Measurements from ENCODE around the gene DIS3L2. TPM values are rescaled to one million over a fixed set of nuclear protein-coding genes. Genes with fewer than 3 reads are reported as not detected.

Gene DIS3L2
- total RNA-seq, 1 experiment from 2014 or later: 21.5 TPM

DNA sequence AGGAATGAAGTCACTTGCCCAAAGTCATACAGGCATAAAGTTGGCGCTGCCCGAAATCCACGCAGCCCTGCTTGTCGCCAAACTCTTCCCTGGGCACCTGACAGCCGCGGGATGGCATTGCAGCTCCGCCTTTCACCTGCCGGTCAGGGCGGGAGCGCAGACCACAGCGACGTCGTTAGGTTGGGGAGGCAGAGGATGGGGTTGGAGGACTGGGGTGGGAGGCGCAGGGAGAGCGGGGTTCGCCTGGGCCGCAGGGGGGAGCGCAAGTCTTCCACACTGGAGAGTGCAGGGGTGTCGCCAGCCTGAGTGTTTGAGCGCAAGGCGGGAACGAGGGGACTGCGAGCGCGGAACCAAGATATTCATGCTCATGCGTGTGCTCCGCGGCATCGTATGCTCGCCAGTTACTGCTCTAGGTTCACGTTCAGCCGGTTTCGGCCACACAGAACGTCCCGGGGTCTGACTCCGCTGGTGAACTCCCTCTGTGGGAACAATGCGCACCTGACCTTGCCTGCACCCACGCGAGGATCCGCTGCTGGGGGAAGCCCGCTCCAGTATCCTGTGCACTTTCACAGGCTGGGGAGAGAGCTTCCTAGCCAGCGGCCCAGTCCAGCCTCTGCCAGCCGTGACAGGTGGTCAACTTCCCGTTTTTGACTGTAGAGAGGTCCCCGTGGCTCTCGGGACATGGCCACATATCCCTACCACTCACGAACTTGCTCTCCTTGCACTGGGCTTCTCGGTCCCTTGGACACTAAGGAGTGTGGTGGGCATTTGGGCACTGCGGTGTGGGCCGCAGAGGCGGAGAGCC, 34.5 kb upstream of the DIS3L2 start:
- DNase-seq (ENCODE audit: low read depth, low spot score): no peak
- in situ Hi-C loops (cut with HindIII; ENCODE audit: low pct_unique_long_range_greater_than_20kb, low sequenced_read_pairs): no loop called here

- in situ Hi-C loops (cut with HindIII; ENCODE audit: low pct_unique_long_range_greater_than_20kb, low sequenced_read_pairs): no loop called here
- DNase-seq (ENCODE audit: low read depth, low spot score): no peak
Observed at GRCh38 chr2:231927566-231927890, 34.0 kb upstream of the DIS3L2 start.

- peak; percentile 13 for DNase-seq (ENCODE audit: low read depth, low spot score)
- in situ Hi-C loops (cut with HindIII; ENCODE audit: low pct_unique_long_range_greater_than_20kb, low sequenced_read_pairs): no loop called here
Observed at GRCh38 chr2:231928481-231928880, 33.0 kb upstream of the DIS3L2 start.

DNA sequence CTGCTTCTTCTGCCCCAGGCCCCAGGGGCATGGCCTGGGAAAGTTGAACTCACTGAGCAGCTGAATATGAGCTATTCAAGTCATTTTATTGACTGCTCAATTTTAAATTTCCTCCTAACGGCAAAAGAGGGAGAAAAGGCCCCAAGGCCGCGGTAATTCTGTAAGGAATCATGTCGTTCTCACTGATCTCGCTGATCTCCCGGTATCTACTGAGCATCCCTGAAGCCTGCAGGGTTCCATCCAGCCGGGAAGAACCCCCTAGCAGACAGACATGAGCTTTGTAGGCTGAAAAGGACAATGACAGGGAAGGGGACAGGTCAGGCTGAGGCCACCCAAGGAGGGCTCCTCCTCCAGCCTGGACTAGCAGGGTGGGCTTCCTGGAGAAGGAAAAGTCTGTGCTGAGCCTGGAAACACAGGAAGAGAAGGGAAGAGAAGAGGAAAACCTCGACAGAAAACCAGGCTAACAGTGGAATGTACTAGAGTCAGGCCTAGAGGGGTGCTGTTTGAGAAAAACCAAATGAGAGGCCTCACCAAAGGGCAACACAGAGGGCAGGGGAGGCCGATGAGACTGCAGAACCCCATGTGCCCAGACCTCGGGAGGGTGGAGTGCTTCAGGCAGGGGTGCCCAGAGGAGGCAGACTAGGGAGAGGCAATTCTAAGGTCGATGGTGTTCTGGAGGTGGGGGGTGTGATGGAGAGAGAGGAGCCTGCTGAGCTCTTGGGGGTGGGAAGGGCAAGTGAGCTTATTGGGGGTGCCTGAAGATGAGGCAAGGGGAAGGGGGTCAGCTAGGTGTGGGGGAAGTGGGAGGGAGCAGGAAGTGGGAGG, 32.4 kb upstream of the DIS3L2 start:
- in situ Hi-C loops (cut with HindIII; ENCODE audit: low pct_unique_long_range_greater_than_20kb, low sequenced_read_pairs): no loop called here
- DNase-seq (ENCODE audit: low read depth, low spot score): no peak

- in situ Hi-C loops (cut with HindIII; ENCODE audit: low pct_unique_long_range_greater_than_20kb, low sequenced_read_pairs): no loop called here
- DNase-seq (ENCODE audit: low read depth, low spot score): peak; percentile 37
Observed at GRCh38 chr2:231929961-231930592, 31.4 kb upstream of the DIS3L2 start.

DNA sequence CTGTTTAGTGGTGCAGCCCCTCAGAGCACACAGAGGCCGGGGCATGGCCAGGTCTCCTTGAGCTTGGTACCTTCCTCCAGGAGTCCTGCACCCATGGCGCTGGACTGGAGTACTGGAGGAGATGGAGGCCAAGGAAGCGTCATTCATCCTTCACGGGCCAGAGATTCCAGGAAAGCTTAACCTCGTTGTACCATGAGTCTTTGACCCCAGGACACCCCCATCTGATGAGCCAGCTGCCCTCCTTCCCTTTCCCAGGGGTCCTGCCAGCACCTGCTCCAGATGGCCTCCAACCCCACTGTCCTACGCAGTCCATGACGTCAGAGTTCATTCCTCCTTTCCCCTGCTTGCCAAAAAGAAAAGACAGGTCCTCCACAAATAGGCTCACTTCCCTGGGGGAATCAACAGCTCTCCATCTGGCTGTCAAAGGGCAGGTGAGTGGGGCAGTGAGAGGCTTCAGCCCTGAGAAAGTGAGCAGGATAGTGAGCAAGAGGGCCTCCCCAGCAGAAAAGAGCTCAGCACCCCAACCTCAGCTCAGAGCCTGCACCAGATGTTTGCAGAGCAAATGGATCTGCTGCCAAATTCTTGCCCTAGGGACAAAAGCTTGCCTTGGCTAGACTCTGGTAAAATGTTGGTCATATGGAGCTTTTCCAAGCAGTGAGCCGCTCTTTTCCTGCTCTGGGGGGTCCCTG, 30.8 kb upstream of the DIS3L2 start:
- no peak for DNase-seq (ENCODE audit: low read depth, low spot score)
- in situ Hi-C loops (cut with HindIII; ENCODE audit: low pct_unique_long_range_greater_than_20kb, low sequenced_read_pairs): no loop called here

DNA sequence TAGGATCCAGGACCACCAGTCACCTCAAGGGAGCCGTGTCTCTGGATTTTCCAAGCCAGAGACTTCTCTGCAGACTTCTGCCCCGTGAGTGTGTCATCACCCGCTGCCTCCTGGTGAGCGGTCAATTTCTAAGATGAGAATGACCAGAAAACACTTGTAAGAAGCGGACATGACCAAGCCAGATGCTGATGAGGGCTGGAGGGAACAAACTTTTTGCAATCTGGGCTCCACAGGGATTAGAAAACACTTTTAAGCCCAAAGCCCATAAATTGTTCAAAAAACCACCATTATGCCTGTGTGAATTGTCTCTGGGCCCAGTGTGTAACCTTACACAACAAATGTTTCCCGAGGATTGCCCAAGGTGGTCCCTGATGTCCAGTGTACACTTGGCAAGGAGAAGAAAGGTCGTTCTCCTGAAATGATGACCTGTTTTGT, 30.0 kb upstream of the DIS3L2 start:
- DNase-seq (ENCODE audit: low read depth, low spot score): no peak
- in situ Hi-C loops (cut with HindIII; ENCODE audit: low pct_unique_long_range_greater_than_20kb, low sequenced_read_pairs): no loop called here

DNA sequence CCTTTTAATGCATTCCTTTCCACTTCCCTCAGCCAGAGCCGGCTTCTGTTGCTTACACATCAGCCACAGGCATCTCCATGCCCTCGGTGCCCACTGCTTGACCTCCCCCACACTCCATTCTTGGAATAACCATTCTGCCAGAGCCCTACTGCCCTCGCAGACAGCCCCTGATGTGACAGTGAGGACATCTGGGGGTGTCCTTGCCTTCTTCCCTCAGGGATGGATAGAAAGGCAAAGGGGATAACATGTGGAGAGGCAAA, 28.9 kb upstream of the DIS3L2 start:
- no peak for DNase-seq (ENCODE audit: low read depth, low spot score)
- in situ Hi-C loops (cut with HindIII; ENCODE audit: low pct_unique_long_range_greater_than_20kb, low sequenced_read_pairs): no loop called here

- DNase-seq (ENCODE audit: low read depth, low spot score): no peak
- in situ Hi-C loops (cut with HindIII; ENCODE audit: low pct_unique_long_range_greater_than_20kb, low sequenced_read_pairs): no loop called here
Observed at GRCh38 chr2:231932985-231933915, 28.3 kb upstream of the DIS3L2 start.

DNA sequence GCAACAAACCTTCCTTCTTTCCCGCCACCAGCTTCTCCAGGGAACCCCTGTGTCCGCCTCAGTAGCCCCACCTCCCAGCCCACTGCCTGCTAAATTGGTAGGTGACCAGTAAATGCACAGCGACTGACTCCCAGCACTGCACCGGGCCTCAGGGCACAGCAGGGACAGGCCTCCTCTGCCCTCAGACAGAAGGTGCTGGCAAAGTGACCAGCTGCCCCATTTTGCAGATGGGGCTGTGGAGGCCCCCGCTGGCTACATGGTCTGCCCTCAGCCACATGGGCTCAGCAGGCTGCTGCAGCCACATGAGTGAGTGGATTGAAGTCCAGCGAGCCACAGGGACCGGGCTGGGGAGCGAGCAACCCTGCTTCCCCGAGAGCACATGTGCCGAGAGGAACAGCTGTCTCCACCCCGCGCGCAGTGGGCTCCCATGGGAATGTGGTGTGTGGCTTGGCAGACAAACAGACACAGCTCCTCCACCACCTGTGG, 27.6 kb upstream of the DIS3L2 start:
- in situ Hi-C loops (cut with HindIII; ENCODE audit: low pct_unique_long_range_greater_than_20kb, low sequenced_read_pairs): no loop called here

DNA sequence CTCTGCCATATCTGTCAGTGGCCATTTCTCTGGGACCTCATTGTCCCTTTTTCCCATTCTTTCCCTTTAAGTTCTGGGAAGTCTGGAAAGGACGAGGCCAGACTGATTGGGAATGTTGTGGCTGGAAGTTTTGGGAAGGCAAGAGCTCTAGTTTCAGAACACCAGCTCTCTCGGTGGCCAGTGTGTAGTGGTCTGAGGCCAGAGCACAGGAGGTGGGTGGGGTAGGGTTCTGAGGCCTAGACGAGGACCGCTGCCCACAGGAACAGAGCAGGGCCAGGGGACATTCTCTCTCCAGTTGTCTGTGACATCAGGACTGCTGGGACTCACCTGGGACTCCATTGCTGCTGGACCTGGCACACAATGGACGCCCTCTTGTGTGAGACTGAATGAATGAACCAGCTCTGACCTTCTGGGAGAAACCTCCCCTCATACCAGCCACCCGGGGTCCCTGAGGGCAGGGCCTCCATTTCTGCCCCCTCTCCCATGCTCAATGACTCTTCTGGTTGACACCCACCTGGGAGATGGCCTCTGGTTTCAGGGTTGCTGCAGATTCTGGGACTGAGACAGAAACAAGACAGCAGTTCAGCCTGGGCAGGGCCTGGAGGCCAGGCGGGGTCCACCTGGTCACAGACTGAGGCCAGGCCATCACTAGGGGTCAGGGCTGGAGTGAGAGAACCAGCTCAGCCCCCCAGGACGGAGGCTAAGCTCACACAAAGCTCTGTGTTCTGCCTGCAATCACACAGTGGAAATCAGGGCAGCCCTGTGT, 26.9 kb upstream of the DIS3L2 start:
- in situ Hi-C loops (cut with HindIII; ENCODE audit: low pct_unique_long_range_greater_than_20kb, low sequenced_read_pairs): no loop called here
- DNase-seq (ENCODE audit: low read depth, low spot score): no peak

More for the DNA sequence above, 27.6 kb upstream of the DIS3L2 start:
- no peak for DNase-seq (ENCODE audit: low read depth, low spot score)

DNA sequence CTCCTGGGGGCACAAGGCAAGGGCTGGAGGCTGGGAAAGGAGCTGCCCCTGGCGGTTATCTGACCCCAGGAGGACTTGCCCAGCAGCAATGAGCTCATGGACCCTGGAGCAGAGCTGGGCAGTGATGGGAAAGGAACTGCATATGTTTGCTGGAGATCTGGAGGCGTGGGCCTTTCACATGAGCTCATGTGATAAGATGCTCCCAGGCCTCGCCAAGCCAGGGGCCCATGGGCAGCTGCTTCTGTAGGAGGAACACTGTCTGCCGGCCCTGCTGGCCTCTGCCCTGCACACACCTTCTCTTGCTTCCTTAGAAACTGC, 26.3 kb upstream of the DIS3L2 start:
- peak; percentile 28 for DNase-seq (ENCODE audit: low read depth, low spot score)
- in situ Hi-C loops (cut with HindIII; ENCODE audit: low pct_unique_long_range_greater_than_20kb, low sequenced_read_pairs): no loop called here

- in situ Hi-C loops (cut with HindIII; ENCODE audit: low pct_unique_long_range_greater_than_20kb, low sequenced_read_pairs): no loop called here
- no peak for DNase-seq (ENCODE audit: low read depth, low spot score)
Observed at GRCh38 chr2:231935815-231936214, 25.7 kb upstream of the DIS3L2 start.

DNA sequence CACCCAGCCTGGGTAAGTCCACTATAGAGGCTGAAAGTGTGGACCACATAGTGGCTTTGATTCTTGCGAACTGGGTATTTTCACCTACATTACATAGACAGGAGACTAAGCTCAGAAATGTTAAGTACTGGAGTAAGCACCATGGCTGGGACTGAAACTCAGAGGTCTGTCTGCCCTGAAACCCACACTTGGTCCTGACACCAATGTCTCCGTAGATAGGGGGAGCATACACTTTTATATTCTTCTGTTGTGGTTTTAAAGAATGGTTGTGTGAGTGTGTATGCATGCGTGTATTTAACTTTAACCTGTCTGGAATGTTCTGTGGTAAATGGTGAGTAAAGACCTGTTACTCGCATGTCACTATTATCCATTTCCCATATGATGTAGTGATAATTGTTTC, 25.0 kb upstream of the DIS3L2 start:
- in situ Hi-C loops (cut with HindIII; ENCODE audit: low pct_unique_long_range_greater_than_20kb, low sequenced_read_pairs): no loop called here
- no peak for DNase-seq (ENCODE audit: low read depth, low spot score)

GRCh38 chr2:231937057-231937456, 24.5 kb upstream of the DIS3L2 start:
- no peak for DNase-seq (ENCODE audit: low read depth, low spot score)
- in situ Hi-C loops (cut with HindIII; ENCODE audit: low pct_unique_long_range_greater_than_20kb, low sequenced_read_pairs): no loop called here

GRCh38 chr2:231939022-231939421, 22.5 kb upstream of the DIS3L2 start:
- in situ Hi-C loops (cut with HindIII; ENCODE audit: low pct_unique_long_range_greater_than_20kb, low sequenced_read_pairs): no loop called here
- no peak for DNase-seq (ENCODE audit: low read depth, low spot score)

DNA sequence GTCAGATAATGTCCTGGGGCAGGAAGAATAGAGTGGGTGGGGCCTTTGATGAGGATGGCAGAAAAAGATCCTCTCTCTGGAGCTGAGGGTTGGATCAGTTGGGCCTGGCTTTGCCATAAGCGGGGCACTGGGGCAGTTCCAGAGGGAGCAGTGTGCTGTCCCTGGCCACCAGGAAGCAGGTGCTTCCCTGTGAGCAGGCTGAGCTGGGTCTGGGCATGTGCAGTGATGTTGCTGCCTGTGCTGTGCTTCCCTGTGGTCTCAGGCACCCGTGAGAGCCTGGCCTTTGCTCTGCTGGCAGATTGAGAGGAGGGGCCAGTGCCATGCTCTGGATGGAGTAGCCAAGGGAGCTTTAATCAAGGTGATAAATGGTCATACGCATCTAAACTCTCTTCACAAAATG, 20.7 kb upstream of the DIS3L2 start:
- DNase-seq (ENCODE audit: low read depth, low spot score): no peak
- in situ Hi-C loops (cut with HindIII; ENCODE audit: low pct_unique_long_range_greater_than_20kb, low sequenced_read_pairs): no loop called here
